ENCODE measurements around the gene HEATR5B.
"Not testable (repeated sequence)": the region's sequence is repeated elsewhere in the genome, so short reads cannot be mapped to it uniquely, and the experiment has no call there.

DNA sequence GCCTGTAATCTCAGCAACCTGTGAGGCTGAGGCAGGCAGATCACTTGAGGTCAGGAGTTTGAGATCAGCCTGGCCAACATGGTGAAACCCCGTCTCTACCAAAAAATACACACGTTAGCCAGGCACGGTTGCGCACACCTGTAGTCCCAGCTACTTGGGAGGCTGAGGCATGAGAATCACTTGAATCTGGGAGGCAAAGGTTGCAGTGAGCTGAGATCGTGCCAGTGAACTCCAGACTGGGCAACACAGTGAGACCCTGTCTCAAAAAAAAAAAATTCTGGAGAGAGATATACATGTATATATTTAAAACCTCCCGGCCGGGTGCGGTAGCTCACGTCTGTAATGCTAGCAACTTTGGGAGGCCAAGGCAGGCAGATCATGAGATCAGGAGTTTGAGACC lies 84.8 kb downstream of the HEATR5B start:
- not testable (repeated sequence) for TF ChIP-seq POLR2AphosphoS5 (IDR thresholded peaks at IDR 0.05; ENCODE audit: borderline replicate concordance, low read depth, low read length); EZH2 (IDR thresholded peaks at IDR 0.05)

Data from SK-N-MC (cell line).